ENCODE data around the gene SLC25A25.
A peak's percentile ranks its signal among the peaks of the same experiment; 100 is the strongest.

SLC25A25 gene

DNA sequence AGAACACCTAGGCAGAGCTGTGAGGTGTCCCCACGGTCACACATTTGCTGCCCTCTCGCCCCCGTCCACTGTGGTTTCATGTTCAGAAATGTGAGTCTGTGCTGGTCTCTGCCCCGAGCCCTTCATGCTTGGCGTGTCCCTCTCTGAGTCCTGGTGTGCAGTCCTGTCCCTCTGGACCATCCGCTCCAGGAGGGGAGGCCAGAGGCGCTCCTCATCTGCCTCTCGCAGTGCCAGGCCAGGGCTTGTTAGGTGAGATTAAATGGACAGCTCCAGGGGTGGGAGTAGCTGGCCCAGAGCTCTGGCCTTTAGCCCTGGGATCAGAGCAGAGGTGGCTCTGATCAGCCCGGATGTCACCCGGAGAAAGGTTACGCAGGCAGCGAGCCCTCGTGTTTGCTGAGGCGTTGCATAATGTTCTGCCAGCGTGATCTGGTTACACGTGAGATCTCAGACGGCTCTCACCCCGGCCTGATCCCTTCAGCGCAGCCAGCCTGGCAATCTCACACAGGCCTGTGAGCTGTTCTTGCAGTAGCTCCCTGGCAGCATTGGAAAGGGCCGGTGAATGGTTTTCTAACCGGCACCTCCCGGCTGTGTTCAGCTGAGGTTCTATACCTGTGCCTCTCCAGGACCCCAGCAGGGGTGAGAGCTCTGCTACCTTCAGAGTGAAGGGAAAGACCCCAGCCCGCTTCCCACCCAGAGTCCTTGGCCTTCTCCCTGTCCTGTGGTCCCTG lies 35.0 kb downstream of the SLC25A25 start:
- no peak overlapping the region for H3K4me2 ChIP-seq (ENCODE audit: insufficient read depth, low read length, poor library complexity, severe bottlenecking)
- H2AFZ ChIP-seq (ENCODE audit: low read length) = no peak overlapping the region
- no peak overlapping the region for H2BK15ac ChIP-seq (ENCODE audit: low read length)
- peaks cover 59 to 74% of the 10 kb centered on the region in 2 donors for H3K36me3 ChIP-seq (replicated peaks in 1 of 2; ENCODE audit: control insufficient read depth in 2 of 2, insufficient read depth in 2 of 2, low read length in 2 of 2)
- no peak overlapping the region for H4K8ac ChIP-seq (ENCODE audit: low read depth, low read length)
- peaks cover 11% of the 10 kb centered on the region for H3K79me1 ChIP-seq (ENCODE audit: low read depth, low read length)
- no peak overlapping the region for H3K18ac ChIP-seq (ENCODE audit: low read length)
- H2BK12ac ChIP-seq (ENCODE audit: low read length) = no peak overlapping the region
- no CpG with 5 or more reads among the region's 23 CpGs for WGBS, 2 donors (ENCODE audit: extremely low coverage in 2 of 2, insufficient read length in 2 of 2, insufficient replicate concordance in 1 of 2)
- no peak overlapping the region for H3K23ac ChIP-seq (ENCODE audit: low read depth, low read length, poor library complexity)
- H3K14ac ChIP-seq (ENCODE audit: low read length) = peak overlapping the region; percentile 50
- no peak overlapping the region for H3K4ac ChIP-seq (ENCODE audit: low read length)
- H3K4me3 ChIP-seq (ENCODE audit: low read length in 2 of 2) = no peak overlapping the region
- H3K27ac ChIP-seq (replicated peaks; ENCODE audit: low read length) = no peak overlapping the region
- H2AK5ac ChIP-seq (ENCODE audit: low read depth, low read length) = no peak overlapping the region
- peak overlapping the region; percentile 12 for H3K9ac ChIP-seq (ENCODE audit: low read depth, low read length, poor library complexity)
- H3K9me3 ChIP-seq (replicated peaks in 1 of 2; ENCODE audit: control insufficient read depth in 2 of 2, insufficient read depth in 1 of 2, low read depth in 1 of 2, low read length in 2 of 2) = peaks cover 0 to 1% of the 10 kb centered on the region in 2 donors
- peaks cover 12 to 17% of the 10 kb centered on the region in 2 donors for H3K4me1 ChIP-seq (ENCODE audit: control insufficient read depth in 2 of 2, insufficient read depth in 1 of 2, low read depth in 1 of 2, low read length in 2 of 2)
- no peak for DNase-seq (ENCODE audit: low spot score)
- no peak overlapping the region for H2BK5ac ChIP-seq (ENCODE audit: low read length)
- H2BK120ac ChIP-seq (ENCODE audit: low read depth, low read length) = no peak overlapping the region
- H3K27me3 ChIP-seq (ENCODE audit: control insufficient read depth in 3 of 3, insufficient read depth in 3 of 3, low read depth in 1 of 3, low read length in 3 of 3) = no peaks in the 10 kb centered on the region
- no peak overlapping the region for H4K91ac ChIP-seq (ENCODE audit: low read depth, low read length, poor library complexity)

DNA sequence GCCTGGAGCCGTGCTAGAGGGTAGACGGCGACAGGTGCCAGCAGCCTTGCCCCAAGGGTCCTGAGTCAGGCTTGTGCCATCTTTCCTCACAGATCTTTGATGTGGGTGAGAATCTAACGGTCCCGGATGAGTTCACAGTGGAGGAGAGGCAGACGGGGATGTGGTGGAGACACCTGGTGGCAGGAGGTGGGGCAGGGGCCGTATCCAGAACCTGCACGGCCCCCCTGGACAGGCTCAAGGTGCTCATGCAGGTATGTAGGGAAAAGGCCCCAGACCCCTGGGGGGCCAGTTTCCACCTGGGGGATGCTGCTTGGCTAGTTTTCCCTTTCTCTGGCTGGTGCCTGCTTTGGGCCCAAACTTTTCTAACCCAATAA lies 35.5 kb downstream of the SLC25A25 start:
- no peak for DNase-seq (ENCODE audit: low spot score)
- H2BK12ac ChIP-seq (ENCODE audit: low read length) = no peak overlapping the region
- no peak overlapping the region for H3K14ac ChIP-seq (ENCODE audit: low read length)
- H3K18ac ChIP-seq (ENCODE audit: low read length) = no peak overlapping the region
- peaks cover 12 to 17% of the 10 kb centered on the region in 2 donors for H3K4me1 ChIP-seq (ENCODE audit: control insufficient read depth in 2 of 2, insufficient read depth in 1 of 2, low read depth in 1 of 2, low read length in 2 of 2)
- no peak overlapping the region for H4K8ac ChIP-seq (ENCODE audit: low read depth, low read length)
- no CpG with 5 or more reads among the region's 8 CpGs for WGBS, 2 donors (ENCODE audit: extremely low coverage in 2 of 2, insufficient read length in 2 of 2, insufficient replicate concordance in 1 of 2)
- no peak overlapping the region for H2AFZ ChIP-seq (ENCODE audit: low read length)
- H4K91ac ChIP-seq (ENCODE audit: low read depth, low read length, poor library complexity) = no peak overlapping the region
- H2AK5ac ChIP-seq (ENCODE audit: low read depth, low read length) = no peak overlapping the region
- H3K9me3 ChIP-seq (replicated peaks in 1 of 2; ENCODE audit: control insufficient read depth in 2 of 2, insufficient read depth in 1 of 2, low read depth in 1 of 2, low read length in 2 of 2) = peaks cover 0 to 1% of the 10 kb centered on the region in 2 donors
- no peak overlapping the region for H3K23ac ChIP-seq (ENCODE audit: low read depth, low read length, poor library complexity)
- H3K79me1 ChIP-seq (ENCODE audit: low read depth, low read length) = peaks cover 11% of the 10 kb centered on the region
- H3K36me3 ChIP-seq (replicated peaks in 1 of 2; ENCODE audit: control insufficient read depth in 2 of 2, insufficient read depth in 2 of 2, low read length in 2 of 2) = peaks cover 63 to 79% of the 10 kb centered on the region in 2 donors
- H2BK120ac ChIP-seq (ENCODE audit: low read depth, low read length) = no peak overlapping the region
- H3K27me3 ChIP-seq (ENCODE audit: control insufficient read depth in 3 of 3, insufficient read depth in 3 of 3, low read depth in 1 of 3, low read length in 3 of 3) = no peaks in the 10 kb centered on the region
- H3K4me3 ChIP-seq (ENCODE audit: low read length in 2 of 2) = no peak overlapping the region
- no peak overlapping the region for H2BK5ac ChIP-seq (ENCODE audit: low read length)
- H3K4me2 ChIP-seq (ENCODE audit: insufficient read depth, low read length, poor library complexity, severe bottlenecking) = no peak overlapping the region
- H2BK15ac ChIP-seq (ENCODE audit: low read length) = no peak overlapping the region
- peak overlapping the region; percentile 12 for H3K9ac ChIP-seq (ENCODE audit: low read depth, low read length, poor library complexity)
- H3K27ac ChIP-seq (replicated peaks; ENCODE audit: low read length) = no peak overlapping the region
- no peak overlapping the region for H3K4ac ChIP-seq (ENCODE audit: low read length)

DNA sequence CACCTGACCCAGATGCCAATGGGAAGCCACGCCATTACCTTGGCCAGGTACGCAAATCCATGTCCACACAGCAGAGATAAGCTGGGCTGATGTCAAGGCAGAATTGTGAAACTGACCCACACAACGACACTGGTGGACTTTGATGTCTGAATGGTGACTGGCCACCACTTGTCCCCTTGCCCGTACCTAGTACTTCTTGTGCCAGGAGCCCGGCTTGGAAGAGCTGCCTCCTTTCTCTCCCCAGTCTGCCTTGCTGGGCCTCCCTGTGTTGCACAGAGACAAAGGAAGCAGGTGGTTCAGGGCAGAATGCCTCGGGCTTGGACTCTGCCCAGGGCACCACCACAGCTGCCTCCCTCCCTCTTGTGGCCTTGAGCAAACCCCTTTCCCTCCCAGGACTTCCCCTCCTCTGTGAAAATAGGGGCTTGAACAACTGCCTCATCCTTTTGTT lies 36.2 kb downstream of the SLC25A25 start:
- no peak overlapping the region for H3K4ac ChIP-seq (ENCODE audit: low read length)
- H2BK5ac ChIP-seq (ENCODE audit: low read length) = no peak overlapping the region
- no peak overlapping the region for H3K18ac ChIP-seq (ENCODE audit: low read length)
- no peak overlapping the region for H2AK5ac ChIP-seq (ENCODE audit: low read depth, low read length)
- H3K23ac ChIP-seq (ENCODE audit: low read depth, low read length, poor library complexity) = no peak overlapping the region
- no peak overlapping the region for H3K27ac ChIP-seq (replicated peaks; ENCODE audit: low read length)
- H2BK12ac ChIP-seq (ENCODE audit: low read length) = no peak overlapping the region
- peaks cover 64 to 85% of the 10 kb centered on the region in 2 donors for H3K36me3 ChIP-seq (replicated peaks in 1 of 2; ENCODE audit: control insufficient read depth in 2 of 2, insufficient read depth in 2 of 2, low read length in 2 of 2)
- no peak overlapping the region for H2BK15ac ChIP-seq (ENCODE audit: low read length)
- DNase-seq (ENCODE audit: low spot score) = no peak
- H3K4me2 ChIP-seq (ENCODE audit: insufficient read depth, low read length, poor library complexity, severe bottlenecking) = no peak overlapping the region
- H3K4me1 ChIP-seq (ENCODE audit: control insufficient read depth in 2 of 2, insufficient read depth in 1 of 2, low read depth in 1 of 2, low read length in 2 of 2) = peaks cover 7 to 12% of the 10 kb centered on the region in 2 donors
- peaks cover 5% of the 10 kb centered on the region for H3K79me1 ChIP-seq (ENCODE audit: low read depth, low read length)
- H3K14ac ChIP-seq (ENCODE audit: low read length) = no peak overlapping the region
- no peak overlapping the region for H3K9ac ChIP-seq (ENCODE audit: low read depth, low read length, poor library complexity)
- no peak overlapping the region for H4K91ac ChIP-seq (ENCODE audit: low read depth, low read length, poor library complexity)
- WGBS, 2 donors (ENCODE audit: extremely low coverage in 2 of 2, insufficient read length in 2 of 2, insufficient replicate concordance in 1 of 2) = no CpG with 5 or more reads among the region's 6 CpGs
- no peak overlapping the region for H2AFZ ChIP-seq (ENCODE audit: low read length)
- H3K27me3 ChIP-seq (ENCODE audit: control insufficient read depth in 3 of 3, insufficient read depth in 3 of 3, low read depth in 1 of 3, low read length in 3 of 3) = no peaks in the 10 kb centered on the region
- no peak overlapping the region for H2BK120ac ChIP-seq (ENCODE audit: low read depth, low read length)
- H3K4me3 ChIP-seq (ENCODE audit: low read length in 2 of 2) = no peak overlapping the region
- H3K9me3 ChIP-seq (replicated peaks in 1 of 2; ENCODE audit: control insufficient read depth in 2 of 2, insufficient read depth in 1 of 2, low read depth in 1 of 2, low read length in 2 of 2) = peaks cover 0 to 1% of the 10 kb centered on the region in 2 donors
- no peak overlapping the region for H4K8ac ChIP-seq (ENCODE audit: low read depth, low read length)

DNA sequence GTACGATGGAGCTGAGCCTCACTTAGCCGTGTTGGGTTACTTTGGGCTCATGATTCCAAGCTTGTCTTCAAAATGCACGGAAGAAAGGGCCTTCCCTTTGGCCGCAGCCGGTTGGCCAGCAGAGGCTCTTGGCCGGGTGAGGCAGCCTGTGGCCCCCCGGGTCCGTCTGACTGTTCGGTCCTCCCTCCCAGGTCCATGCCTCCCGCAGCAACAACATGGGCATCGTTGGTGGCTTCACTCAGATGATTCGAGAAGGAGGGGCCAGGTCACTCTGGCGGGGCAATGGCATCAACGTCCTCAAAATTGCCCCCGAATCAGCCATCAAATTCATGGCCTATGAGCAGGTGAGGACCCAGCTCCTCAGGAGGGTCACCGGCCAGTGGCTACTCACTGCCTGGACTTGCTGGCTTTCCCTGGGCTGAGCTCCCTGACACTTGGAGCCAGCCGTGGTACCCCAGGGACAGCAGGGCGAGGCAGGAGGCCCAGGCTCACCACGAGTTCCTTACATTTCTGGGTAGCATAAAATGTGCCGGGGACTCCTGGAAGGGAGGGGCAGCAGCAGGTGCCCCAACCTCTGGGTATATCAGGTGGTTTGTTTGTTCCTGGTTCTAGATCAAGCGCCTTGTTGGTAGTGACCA lies 37.6 kb downstream of the SLC25A25 start:
- Histone ChIP-seq H2BK12ac (ENCODE audit: low read length) (peak overlapping the region; percentile 58), H2AK5ac (ENCODE audit: low read depth, low read length) (no peak overlapping the region), H3K27ac (replicated peaks; ENCODE audit: low read length) (no peak overlapping the region), H2AFZ (ENCODE audit: low read length) (no peak overlapping the region), H3K18ac (ENCODE audit: low read length) (no peak overlapping the region), H3K4me2 (ENCODE audit: insufficient read depth, low read length, poor library complexity, severe bottlenecking) (no peak overlapping the region), H3K23ac (ENCODE audit: low read depth, low read length, poor library complexity) (peak overlapping the region; percentile 65), H3K9me3 (replicated peaks in 1 of 2; ENCODE audit: control insufficient read depth in 2 of 2, insufficient read depth in 1 of 2, low read depth in 1 of 2, low read length in 2 of 2) (peaks cover 0 to 1% of the 10 kb centered on the region in 2 donors), H3K27me3 (ENCODE audit: control insufficient read depth in 3 of 3, insufficient read depth in 3 of 3, low read depth in 1 of 3, low read length in 3 of 3) (no peaks in the 10 kb centered on the region), H3K14ac (ENCODE audit: low read length) (no peak overlapping the region), H3K9ac (ENCODE audit: low read depth, low read length, poor library complexity) (peak overlapping the region; percentile 21), H3K4ac (ENCODE audit: low read length) (no peak overlapping the region), H4K8ac (ENCODE audit: low read depth, low read length) (no peak overlapping the region), H2BK5ac (ENCODE audit: low read length) (no peak overlapping the region), H3K4me3 (ENCODE audit: low read length in 2 of 2) (no peak overlapping the region), H3K36me3 (replicated peaks in 1 of 2; ENCODE audit: control insufficient read depth in 2 of 2, insufficient read depth in 2 of 2, low read length in 2 of 2) (peaks cover 66 to 87% of the 10 kb centered on the region in 2 donors), H2BK120ac (ENCODE audit: low read depth, low read length) (no peak overlapping the region), H2BK15ac (ENCODE audit: low read length) (no peak overlapping the region), H3K4me1 (ENCODE audit: control insufficient read depth in 2 of 2, insufficient read depth in 1 of 2, low read depth in 1 of 2, low read length in 2 of 2) (no peaks in the 10 kb centered on the region), H3K79me1 (ENCODE audit: low read depth, low read length) (no peaks in the 10 kb centered on the region), H4K91ac (ENCODE audit: low read depth, low read length, poor library complexity) (no peak overlapping the region)
- WGBS, 2 donors (ENCODE audit: extremely low coverage in 2 of 2, insufficient read length in 2 of 2, insufficient replicate concordance in 1 of 2) = no CpG with 5 or more reads among the region's 21 CpGs
- DNase-seq (ENCODE audit: low spot score) = no peak

Data from neuronal stem cell (in vitro differentiated cells).